A549 (cell line): ENCODE measurements around the gene IGFBP5. TPM values are rescaled to one million over a fixed set of nuclear protein-coding genes. Genes with fewer than 3 reads are reported as not detected.

ENCODE experiments used
- ATAC-seq, 2 experiments: fragments of 200-7000 bp in 1 of 2; fragments of >200 bp in 1 of 2; cut with Nextera tagmentation in 1 of 2; cut with Tn5 transposase in 1 of 2; 3 replicates each; pipeline versions ENCODE4 v1.8.0 to v1.9.1; 2018 to 2020; ENCODE audit warnings: mild to moderate bottlenecking in 1 of 2, moderate library complexity in 1 of 2
- CTCF ChIA-PET: fragments of 300-600 bp; sonication (Branson Sonifier 250); formaldehyde crosslinking; extraction: SDS; loops from one replicate; lab custom pipeline; 2021; ENCODE audit warnings: antibody characterized with exemption, inconsistent platforms; lab: Yijun Ruan, JAX
- POLR2A ChIA-PET: fragments of 350-600 bp; formaldehyde crosslinking; extraction: SDS; loops from one replicate; lab custom pipeline; 2021; ENCODE audit warnings: antibody characterized with exemption, inconsistent platforms; lab: Yijun Ruan, JAX
- DNase-seq, 2 experiments: peaks; one replicate each; pipeline versions ENCODE4 v3.0.0 to v3.0.0-alpha.2; 2011 to 2016; ENCODE audit warnings: low read depth in 1 of 2, low spot score in 1 of 2
- FAIRE-seq: peaks from 2 replicates; lab custom pipeline; 2011; peaks lifted over from hg19 to GRCh38; lab: Jason Lieb, UNC
- H3K27ac ChIP-seq, 2 experiments: fragments of >200 bp; sonication (Bioruptor Twin); formaldehyde crosslinking; 3 replicates each; pipeline ENCODE4 v1.5.1; 2016 to 2017
- H3K4me1 ChIP-seq: fragments of >200 bp; sonication (Bioruptor Twin); formaldehyde crosslinking; 3 replicates; pipeline ENCODE4 v1.6.1; 2016
- H3K4me2 ChIP-seq: fragments of >200 bp; sonication (Bioruptor Twin); formaldehyde crosslinking; 3 replicates; pipeline ENCODE4 v1.6.1; 2016
- H3K4me3 ChIP-seq: fragments of >200 bp; sonication (Bioruptor Twin); formaldehyde crosslinking; 3 replicates; pipeline ENCODE4 v1.5.1; 2016
- H3K9me3 ChIP-seq: fragments of >200 bp; sonication (Bioruptor Twin); formaldehyde crosslinking; 3 replicates; pipeline ENCODE4 v1.6.1; 2016
- BHLHE40 ChIP-seq: IDR thresholded peaks from 2 replicates; pipeline ENCODE4 v1.6.1; 2012; ENCODE audit warnings: low read depth, low read length, inconsistent platforms
- CBX2 ChIP-seq: fragments of 200-600 bp; sonication (generic); IDR thresholded peaks from 2 replicates; pipeline ENCODE4 v1.6.1; 2016; ENCODE audit warnings: low read depth, mild to moderate bottlenecking, borderline replicate concordance
- CBX8 ChIP-seq: fragments of 200-600 bp; sonication (generic); IDR thresholded peaks from 2 replicates; pipeline ENCODE4 v1.6.1; 2016
- CTCF ChIP-seq: fragments of >200 bp; sonication (Bioruptor Twin); formaldehyde crosslinking; IDR thresholded peaks from 3 replicates; pipeline ENCODE4 v1.5.1; 2016
- EHF ChIP-seq: fragments of 250-450 bp; sonication (Bioruptor Pico); IDR thresholded peaks from 2 replicates; pipeline ENCODE4 v1.5.0; 2020; ENCODE audit warnings: mild to moderate bottlenecking
- ELK1 ChIP-seq: fragments of 150-350 bp; IDR thresholded peaks from 2 replicates; pipeline ENCODE4 v1.6.1; 2014; ENCODE audit warnings: low read depth, mild to moderate bottlenecking, low read length
- EP300 ChIP-seq, 2 experiments: fragments of >200 bp; sonication (Bioruptor Twin); formaldehyde crosslinking; IDR thresholded peaks; 2 replicates in 1 of 2; 3 replicates in 1 of 2; pipeline ENCODE4 v1.6.1; 2016 to 2017
- FOSB ChIP-seq: fragments of 250-450 bp; sonication (Bioruptor Pico); IDR thresholded peaks from 2 replicates; pipeline ENCODE4 v1.5.0; 2020; ENCODE audit warnings: mild to moderate bottlenecking, moderate library complexity
- HMGXB4 ChIP-seq: fragments of 250-450 bp; sonication (Bioruptor Pico); IDR thresholded peaks from 2 replicates; pipeline ENCODE4 v1.5.0; 2021; ENCODE audit warnings: mild to moderate bottlenecking, moderate library complexity, borderline replicate concordance
- HOXB13 ChIP-seq: fragments of 250-450 bp; sonication (Bioruptor Pico); IDR thresholded peaks from 2 replicates; pipeline ENCODE4 v1.5.0; 2020; ENCODE audit warnings: low read depth, mild to moderate bottlenecking, moderate library complexity
- KDM5A ChIP-seq: fragments of 200-600 bp; sonication (generic); IDR thresholded peaks from 2 replicates; pipeline ENCODE4 v1.6.1; 2016; ENCODE audit warnings: antibody characterized with exemption, mild to moderate bottlenecking
- MAFK ChIP-seq: fragments of 450-650 bp; IDR thresholded peaks from 2 replicates; pipeline ENCODE4 v1.6.1; 2014; ENCODE audit not compliant: partially characterized antibody
- MAX ChIP-seq: IDR thresholded peaks from 2 replicates; pipeline ENCODE4 v1.6.1; 2012
- NPAS2 ChIP-seq: fragments of 250-450 bp; sonication (Bioruptor Pico); IDR thresholded peaks from 2 replicates; pipeline ENCODE4 v1.8.0; 2022; ENCODE audit warnings: mild to moderate bottlenecking, moderate library complexity, borderline replicate concordance
- NR3C1 ChIP-seq: fragments of >200 bp; sonication (Bioruptor Twin); formaldehyde crosslinking; IDR thresholded peaks from 3 replicates; pipeline ENCODE4 v1.6.1; 2017
- POLR2AphosphoS2 ChIP-seq: conservative IDR thresholded peaks from 2 replicates; pipeline ENCODE4 v1.6.1; 2012; ENCODE audit warnings: low read length, improper control_type of control experiment, inconsistent platforms
- RAD21 ChIP-seq, 2 experiments: fragments of >200 bp in 1 of 2; sonication (Bioruptor Twin) in 1 of 2; formaldehyde crosslinking in 1 of 2; IDR thresholded peaks in 1 of 2; conservative IDR thresholded peaks in 1 of 2; 2 replicates in 1 of 2; 3 replicates in 1 of 2; pipeline ENCODE4 v1.6.1; 2012 to 2018; ENCODE audit warnings: inconsistent platforms in 1 of 2
- RARB ChIP-seq: fragments of 250-450 bp; sonication (Bioruptor Pico); IDR thresholded peaks from 2 replicates; pipeline ENCODE4 v1.8.0; 2021; ENCODE audit warnings: mild to moderate bottlenecking, moderate library complexity
- RCOR1 ChIP-seq: fragments of 150-350 bp; IDR thresholded peaks from 2 replicates; pipeline ENCODE4 v1.6.1; 2014; ENCODE audit warnings: antibody characterized with exemption, low read length, low read depth
- SMC3 ChIP-seq: fragments of >200 bp; sonication (Bioruptor Twin); formaldehyde crosslinking; IDR thresholded peaks from 3 replicates; pipeline ENCODE4 v1.6.1; 2018; ENCODE audit warnings: inconsistent platforms
- SREBF2 ChIP-seq: fragments of 450-650 bp; IDR thresholded peaks from 2 replicates; pipeline ENCODE4 v1.6.1; 2014; ENCODE audit warnings: mild to moderate bottlenecking, moderate library complexity
- USF2 ChIP-seq: fragments of 450-650 bp; IDR thresholded peaks from 2 replicates; pipeline ENCODE4 v1.6.1; 2014; ENCODE audit warnings: antibody characterized with exemption
- ZC3H11A ChIP-seq: fragments of 450-650 bp; IDR thresholded peaks from 2 replicates; pipeline ENCODE4 v1.6.1; 2014; ENCODE audit warnings: antibody characterized with exemption, mild to moderate bottlenecking
- ZSCAN20 ChIP-seq: fragments of 250-450 bp; sonication (Bioruptor Pico); IDR thresholded peaks from 2 replicates; pipeline ENCODE4 v1.8.0; 2022; ENCODE audit warnings: mild to moderate bottlenecking, moderate library complexity
- WGBS: methylation state at CpG from one replicate; pipeline ENCODE4 v1.1.6; 2017; ENCODE audit errors: missing lambda C conversion rate; 5-methylcytosine and 5-hydroxymethylcytosine counted together
- polyA plus RNA-seq, 4 experiments: library from polyadenylated mRNA; depleted of rRNA in 3 of 4; stranded (reverse); fragments of >200 nt; fragmentation: RNase III in 1 of 4; extraction: RNeasy Plus Mini Kit Qiagen cat#74134 plus additional on column Dnase treatment in 1 of 4; gene quantifications; 2 replicates in 3 of 4; 3 replicates in 1 of 4; pipeline ENCODE4 v1.2.3, GENCODE V29; 2011 to 2017

The IGFBP5 gene
- polyA plus RNA-seq, 2 of the 4 experiments (the other 2 are of a cell fraction) = 0.23 to 0.97 TPM

- no peak for DNase-seq
- H3K4me3 ChIP-seq = no peak overlapping the region
- ATAC-seq = no peak
- TF ChIP-seq RCOR1 = no peak
- TF ChIP-seq ELK1 = no peak
- TF ChIP-seq, all 56 proteins: peak for 0
- WGBS = 60% methylated on average over 13 of the region's 17 CpGs
- POLR2A ChIA-PET = no interaction called here
- Histone ChIP-seq H3K4me1 (no peaks in the 10 kb centered on the region), H3K4me2 (no peak overlapping the region), H3K9me3 (no peaks in the 10 kb centered on the region), H3K27ac (no peak overlapping the region)
- CTCF ChIA-PET = interaction anchor here (0.8 to 16.9 kb wide), 5 partner anchors 12 to 1043 kb away, joined by 3 to 402 read pairs (median 9); no protein-coding TSS in a partner anchor
- no peak for FAIRE-seq
These were observed 24.9 kb downstream of the IGFBP5 start for GRCh38 chr2:216670266-216671080.

- Histone ChIP-seq H3K4me1 (no peaks in the 10 kb centered on the region), H3K9me3 (no peaks in the 10 kb centered on the region), H3K4me3 (no peak overlapping the region), H3K4me2 (no peak overlapping the region), H3K27ac (no peak overlapping the region)
- DNase-seq (peak; percentile 68 to 72), ATAC-seq (peak; percentile 75 to 91), FAIRE-seq (peak; percentile 23)
- TF ChIP-seq HOXB13 (CRISPR knock-in tag) (no peak), FOSB (CRISPR knock-in tag) (no peak), KDM5A (no peak), ZC3H11A (no peak), RARB (no peak), POLR2AphosphoS2 (no peak), CBX2 (no peak), CTCF (peak; percentile 94), MAFK (no peak), CBX8 (no peak), USF2 (no peak), SREBF2 (no peak), MAX (no peak), SMC3 (peak; percentile 94), EP300 (IDR thresholded peaks at IDR 0.05) (no peak), EHF (CRISPR knock-in tag) (no peak), NR3C1 (no peak), NPAS2 (no peak), HMGXB4 (no peak), RAD21 (conservative IDR thresholded peaks at IDR 0.05 in 1 of 2, IDR thresholded peaks at IDR 0.05 in 1 of 2) (peak; percentile 97 to 98), ZSCAN20 (CRISPR knock-in tag) (no peak), BHLHE40 (no peak)
- CTCF ChIA-PET = interaction anchor here (0.5 to 16.9 kb wide), 42 partner anchors 10 to 1089 kb away, joined by 3 to 402 read pairs (median 4); partner anchors contain the start of gene IGFBP2
- POLR2A ChIA-PET = no interaction called here
- WGBS = 13% methylated on average over 7 of the region's 9 CpGs
These were observed 28.7 kb downstream of the IGFBP5 start for GRCh38 chr2:216666461-216667233.
